IMR-90 (cell line): Measurements from ENCODE around the gene TCERG1L. TPM values are rescaled to one million over a fixed set of nuclear protein-coding genes. Genes with fewer than 3 reads are reported as not detected.
"Not testable (repeated sequence)": the region's sequence is repeated elsewhere in the genome, so short reads cannot be mapped to it uniquely, and the experiment has no call there.

Experiments used
- ATAC-seq: fragments of 200-7000 bp; cut with Tn5 transposase; 2 replicates; pipeline ENCODE4 v1.9.1; 2020; ENCODE audit warnings: low read depth, mild to moderate bottlenecking, moderate library complexity
- BruUV-seq: library from RNA; stranded (reverse); fragments of 400-500 nt; replicated peaks from 2 replicates; lab custom pipeline; 2021; lab: Mats Ljungman, UMichigan
- CTCF ChIA-PET: fragments of 300-600 bp; formaldehyde crosslinking; extraction: SDS; loops from one replicate; lab custom pipeline; 2021; ENCODE audit warnings: antibody characterized with exemption; lab: Yijun Ruan, JAX
- POLR2A ChIA-PET: fragments of 300-600 bp; sonication (Branson Sonifier 250); formaldehyde crosslinking; loops from one replicate; lab custom pipeline; 2022; ENCODE audit warnings: antibody characterized with exemption; ENCODE audit not compliant: unreplicated experiment; lab: Charles Lee
- DNase-seq: peaks from one replicate; pipeline ENCODE4 v3.0.0; 2013
- H2AFZ ChIP-seq: replicated peaks from 2 replicates; pipeline ENCODE3; 2013; ENCODE audit warnings: low read length, mild to moderate bottlenecking; ENCODE audit not compliant: poor library complexity
- H2AK5ac ChIP-seq: 2 replicates; pipeline ENCODE4 v1.6.1; 2013; ENCODE audit warnings: low read depth, low read length, inconsistent platforms
- H2AK9ac ChIP-seq: replicated peaks from 2 replicates; pipeline ENCODE3; 2013; ENCODE audit warnings: mild to moderate bottlenecking, low read depth, low read length, moderate library complexity; ENCODE audit not compliant: poor library complexity
- H2BK120ac ChIP-seq: 2 replicates; pipeline ENCODE4 v1.6.1; 2013; ENCODE audit warnings: low read depth, low read length, inconsistent platforms
- H2BK15ac ChIP-seq: 3 replicates; pipeline ENCODE4 v1.6.1; 2013; ENCODE audit warnings: low read depth, low read length, inconsistent platforms
- H2BK20ac ChIP-seq: 2 replicates; pipeline ENCODE4 v1.6.1; 2013; ENCODE audit warnings: low read depth, mild to moderate bottlenecking, inconsistent platforms, low read length, moderate library complexity
- H2BK5ac ChIP-seq: 2 replicates; pipeline ENCODE4 v1.6.1; 2013; ENCODE audit warnings: mild to moderate bottlenecking, low read depth, low read length, inconsistent platforms; ENCODE audit not compliant: poor library complexity, severe bottlenecking
- H3K14ac ChIP-seq: replicated peaks from 2 replicates; pipeline ENCODE4 v1.6.1; 2013; ENCODE audit warnings: low read depth, low read length, inconsistent platforms
- H3K18ac ChIP-seq: 2 replicates; pipeline ENCODE4 v1.6.1; 2013; ENCODE audit warnings: low read depth, low read length, control low read depth
- H3K23ac ChIP-seq: 2 replicates; pipeline ENCODE4 v1.6.1; 2013; ENCODE audit warnings: low read depth, low read length, inconsistent platforms
- H3K27ac ChIP-seq: 2 replicates; pipeline ENCODE4 v1.5.1; 2013; ENCODE audit warnings: mild to moderate bottlenecking, control low read depth, low read length; ENCODE audit not compliant: insufficient read depth
- H3K27me3 ChIP-seq: 2 replicates; pipeline ENCODE4 v1.6.1; 2013; ENCODE audit warnings: low read length; ENCODE audit not compliant: control insufficient read depth, insufficient read depth
- H3K36me3 ChIP-seq: 2 replicates; pipeline ENCODE4 v1.6.1; 2013; ENCODE audit warnings: low read length, mixed read lengths; ENCODE audit not compliant: control insufficient read depth, insufficient read depth
- H3K4ac ChIP-seq: 2 replicates; pipeline ENCODE4 v1.6.1; 2013; ENCODE audit warnings: low read depth, low read length, inconsistent platforms
- H3K4me1 ChIP-seq: 2 replicates; pipeline ENCODE4 v1.6.1; 2013; ENCODE audit warnings: low read length, mixed read lengths; ENCODE audit not compliant: control insufficient read depth, insufficient read depth
- H3K4me2 ChIP-seq: 2 replicates; pipeline ENCODE4 v1.6.1; 2013; ENCODE audit warnings: low read depth, mild to moderate bottlenecking, control low read depth, low read length, moderate library complexity
- H3K4me3 ChIP-seq: 2 replicates; pipeline ENCODE4 v1.5.1; 2013; ENCODE audit warnings: low read depth, mild to moderate bottlenecking, control low read depth, low read length, moderate library complexity; ENCODE audit not compliant: insufficient read depth
- H3K56ac ChIP-seq: 2 replicates; pipeline ENCODE4 v1.6.1; 2013; ENCODE audit warnings: low read length, inconsistent platforms; ENCODE audit not compliant: insufficient read depth; ENCODE audit errors: extremely low read depth
- H3K79me1 ChIP-seq, 2 experiments: 2 replicates each; pipeline ENCODE4 v1.6.1; 2013; ENCODE audit warnings: low read length in 2 of 2, inconsistent platforms in 1 of 2, low read depth in 1 of 2
- H3K9ac ChIP-seq: 2 replicates; pipeline ENCODE4 v1.6.1; 2013; ENCODE audit warnings: low read depth, low read length, control low read depth
- H3K9me1 ChIP-seq: 2 replicates; pipeline ENCODE4 v1.6.1; 2013; ENCODE audit warnings: low read length, inconsistent platforms; ENCODE audit not compliant: insufficient read depth
- H3K9me3 ChIP-seq: 2 replicates; pipeline ENCODE4 v1.6.1; 2013; ENCODE audit warnings: low read length; ENCODE audit not compliant: control insufficient read depth, insufficient read depth
- H4K20me1 ChIP-seq: 2 replicates; pipeline ENCODE4 v1.6.1; 2013; ENCODE audit warnings: low read length, inconsistent platforms; ENCODE audit not compliant: insufficient read depth
- H4K5ac ChIP-seq: 2 replicates; pipeline ENCODE4 v1.6.1; 2013; ENCODE audit warnings: mild to moderate bottlenecking, low read depth, low read length, control low read depth
- H4K8ac ChIP-seq, 2 experiments: 2 replicates each; pipeline ENCODE4 v1.6.1; 2013; ENCODE audit warnings: low read depth in 2 of 2, low read length in 2 of 2, control low read depth in 1 of 2, inconsistent platforms in 1 of 2
- H4K91ac ChIP-seq: 2 replicates; pipeline ENCODE4 v1.6.1; 2013; ENCODE audit warnings: low read depth, low read length, inconsistent platforms; ENCODE audit not compliant: insufficient read depth
- RCOR1 ChIP-seq: IDR thresholded peaks from 2 replicates; pipeline ENCODE4 v1.6.1; 2012; ENCODE audit warnings: mild to moderate bottlenecking, low read length, improper control_type of control experiment; ENCODE audit not compliant: insufficient replicate concordance
- WGBS, 2 experiments: methylation state at CpG; one replicate each; pipeline versions ENCODE4 v1.1.5 to v1.1.7; 2013; ENCODE audit warnings: missing lambda C conversion rate in 2 of 2; ENCODE audit not compliant: insufficient read length in 1 of 2; ENCODE audit errors: extremely low coverage in 2 of 2; 5-methylcytosine and 5-hydroxymethylcytosine counted together
- dilution Hi-C: fragments of 300-500 bp; cut with HindIII; formaldehyde crosslinking; loops from one replicate; pipeline ENCODE4 v1.14.3; 2018; ENCODE audit warnings: low sequenced_read_pairs; ENCODE audit not compliant: unreplicated experiment
- in situ Hi-C: fragments of 300-500 bp; cut with MboI; formaldehyde crosslinking; loops from 3 replicates; pipeline ENCODE4 v1.14.3; 2019; ENCODE audit warnings: low sequenced_read_pairs, inconsistent platforms, mixed read lengths
- intact Hi-C: fragments of 100-400 bp; cut with micrococcal nuclease; formaldehyde crosslinking; loops from 2 replicates; pipeline ENCODE4 v1.10.0; 2022
- polyA plus RNA-seq, 3 experiments: library from polyadenylated mRNA; depleted of rRNA; stranded (reverse); fragments of >200 nt; gene quantifications; 2 replicates each; pipeline ENCODE4 v1.2.3, GENCODE V29; 2012; ENCODE audit warnings: low replicate concordance in 1 of 3
- total RNA-seq: library from RNA; depleted of rRNA; stranded (reverse); fragments of >200 nt; gene quantifications from 2 replicates; pipeline ENCODE4 v1.2.3, GENCODE V29; 2012

The TCERG1L gene
- total and polyA plus RNA-seq, 2 of the 4 experiments (the other 2 are of a cell fraction) = not detected

DNA sequence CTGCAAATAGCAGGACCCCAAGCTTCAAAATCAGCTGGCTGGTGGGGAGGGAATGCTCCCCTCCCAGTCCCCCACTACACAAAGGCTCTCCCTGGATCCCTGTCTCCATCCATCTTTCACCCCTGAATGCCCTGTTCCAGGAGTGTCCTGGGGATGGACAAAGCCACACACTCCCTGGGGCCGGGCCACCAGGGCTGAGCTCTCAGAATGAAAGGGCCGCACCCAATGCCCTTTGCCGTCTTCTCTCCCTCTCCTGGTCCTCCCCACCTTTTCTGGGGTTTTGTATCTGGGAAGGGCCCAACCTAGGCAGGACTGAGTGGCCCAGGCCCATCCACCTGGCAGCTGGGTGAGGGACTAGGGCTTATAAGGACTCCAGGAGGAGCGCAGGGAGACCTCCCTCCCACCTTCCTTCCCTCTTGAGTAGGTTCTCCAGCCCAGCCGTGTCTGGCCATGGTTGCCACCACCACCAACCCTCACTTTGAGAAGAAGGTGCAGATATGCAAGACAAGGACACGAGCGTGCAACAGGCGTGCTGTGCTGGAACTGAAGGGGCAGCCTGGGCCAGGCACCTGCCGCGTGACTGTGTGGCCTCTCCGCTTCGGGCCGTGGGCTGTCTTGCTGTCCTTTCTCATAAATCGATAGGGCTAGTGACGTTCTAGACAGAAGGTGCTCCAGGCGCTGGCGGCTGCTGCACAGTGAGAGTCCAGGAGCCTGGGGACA is 157.1 kb downstream of the TCERG1L start:
- Histone ChIP-seq H2AFZ (no peak overlapping the region), H3K79me1 (no peaks in the 10 kb centered on the region), H3K4me2 (no peak overlapping the region), H4K8ac (no peak overlapping the region), H3K36me3 (no peaks in the 10 kb centered on the region), H4K91ac (no peak overlapping the region), H2BK120ac (no peak overlapping the region), H4K20me1 (no peaks in the 10 kb centered on the region), H4K5ac (no peak overlapping the region), H2AK5ac (no peak overlapping the region), H3K23ac (no peak overlapping the region), H2BK15ac (no peak overlapping the region), H3K27ac (no peak overlapping the region), H3K18ac (no peak overlapping the region), H3K9me1 (no peaks in the 10 kb centered on the region), H3K56ac (no peak overlapping the region), H2BK5ac (no peak overlapping the region), H3K14ac (no peak overlapping the region), H3K4ac (no peak overlapping the region), H3K9ac (no peak overlapping the region), H2BK20ac (no peak overlapping the region), H3K4me1 (no peaks in the 10 kb centered on the region), H3K9me3 (peaks cover 50% of the 10 kb centered on the region), H3K4me3 (no peak overlapping the region), H2AK9ac (no peak overlapping the region), H3K27me3 (no peaks in the 10 kb centered on the region)
- dilution Hi-C loops = no loop called here
- ATAC-seq (no peak), DNase-seq (no peak)
- intact Hi-C loops = no loop called here
- BruUV-seq = no TSS peak
- in situ Hi-C loops = no loop called here
- WGBS, 2 experiments = 73% methylated on average over 7 of the region's 17 CpGs; no CpG with 5 or more reads in 1 of the 2 experiments
- TF ChIP-seq RCOR1 = no peak
- CTCF ChIA-PET = no interaction called here
- POLR2A ChIA-PET = no interaction called here

DNA sequence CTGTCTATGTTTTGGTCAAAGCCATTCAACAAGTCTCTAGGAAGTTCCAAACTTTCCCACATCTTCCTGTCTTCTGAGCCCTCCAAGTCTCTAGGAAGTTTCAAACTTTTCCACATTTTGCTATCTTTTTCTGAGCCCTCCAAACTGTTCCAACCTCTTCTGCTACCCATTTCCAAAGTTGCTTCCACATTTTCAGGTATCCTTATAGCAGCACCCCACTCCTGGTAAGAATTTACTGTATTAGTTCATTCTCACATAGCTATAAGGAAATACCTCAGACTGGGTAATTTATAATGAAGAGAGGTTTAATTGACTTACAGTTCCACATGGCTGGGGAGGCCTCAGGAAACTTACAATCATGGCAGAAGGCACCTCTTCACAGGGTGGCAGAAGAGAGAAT is 159.1 kb downstream of the TCERG1L start:
- H2AFZ ChIP-seq, in situ Hi-C loops, H3K9ac ChIP-seq, CTCF ChIA-PET, ATAC-seq, dilution Hi-C loops, H3K4me1 ChIP-seq, H4K8ac ChIP-seq, H3K9me1 ChIP-seq, H2AK9ac ChIP-seq, H3K18ac ChIP-seq, H3K27me3 ChIP-seq, H3K56ac ChIP-seq, H3K27ac ChIP-seq, intact Hi-C loops, H3K4me3 ChIP-seq, H4K91ac ChIP-seq, H4K5ac ChIP-seq, H2BK120ac ChIP-seq, H2BK5ac ChIP-seq, H3K4ac ChIP-seq, POLR2A ChIA-PET, H3K23ac ChIP-seq, BruUV-seq, H2BK15ac ChIP-seq, DNase-seq, H4K20me1 ChIP-seq, H3K14ac ChIP-seq, H2BK20ac ChIP-seq, H3K4me2 ChIP-seq, H2AK5ac ChIP-seq, H3K36me3 ChIP-seq, H3K79me1 ChIP-seq: not testable (repeated sequence)
- H3K9me3 ChIP-seq = peaks cover 57% of the 10 kb centered on the region
